ENCODE data around the gene VSIG8. TPM values are rescaled to one million over a fixed set of nuclear protein-coding genes. Genes with fewer than 3 reads are reported as not detected.

VSIG8 gene
- total and polyA plus RNA-seq, 4 donors, result 0.08 TPM; not detected in 3

DNA sequence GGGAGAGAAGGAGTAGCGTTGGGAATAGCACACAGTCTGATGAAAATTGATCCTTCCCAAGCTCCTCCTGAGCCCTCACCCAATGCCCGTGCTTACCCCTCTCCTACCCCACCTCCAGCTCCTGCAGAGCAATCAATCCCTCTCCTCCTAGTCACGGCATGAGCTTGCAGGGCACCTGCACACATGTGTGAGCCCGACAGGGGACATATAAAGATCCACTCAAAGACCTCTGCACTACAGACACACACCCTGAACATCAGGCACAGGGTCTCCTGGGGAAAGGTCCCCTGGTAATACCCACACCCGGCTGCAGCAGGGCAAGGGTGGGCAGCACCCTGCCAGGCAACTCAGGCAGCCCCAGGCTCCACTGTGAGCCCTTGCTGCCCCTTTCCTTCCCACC is 426 bp downstream of the VSIG8 start:
- WGBS, result 86% methylated on average over 5 of the region's 5 CpGs
- no peak for TF ChIP-seq HNF4G (IDR thresholded peaks at IDR 0.05)
- TF ChIP-seq JUND (IDR thresholded peaks at IDR 0.05), result no peak
- TF ChIP-seq HNF4A (conservative IDR thresholded peaks at IDR 0.05), result no peak
- TF ChIP-seq NR2F2 (IDR thresholded peaks at IDR 0.05), result no peak
- TF ChIP-seq YY1 (IDR thresholded peaks at IDR 0.05), result no peak
- TF ChIP-seq TAF1 (conservative IDR thresholded peaks at IDR 0.05), result no peak
- TF ChIP-seq, protein P1, sequence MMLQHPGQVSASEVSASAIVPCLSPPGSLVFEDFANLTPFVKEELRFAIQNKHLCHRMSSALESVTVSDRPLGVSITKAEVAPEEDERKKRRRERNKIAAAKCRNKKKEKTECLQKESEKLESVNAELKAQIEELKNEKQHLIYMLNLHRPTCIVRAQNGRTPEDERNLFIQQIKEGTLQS (IDR thresholded peaks at IDR 0.05), result no peak
- TF ChIP-seq, protein P2, sequence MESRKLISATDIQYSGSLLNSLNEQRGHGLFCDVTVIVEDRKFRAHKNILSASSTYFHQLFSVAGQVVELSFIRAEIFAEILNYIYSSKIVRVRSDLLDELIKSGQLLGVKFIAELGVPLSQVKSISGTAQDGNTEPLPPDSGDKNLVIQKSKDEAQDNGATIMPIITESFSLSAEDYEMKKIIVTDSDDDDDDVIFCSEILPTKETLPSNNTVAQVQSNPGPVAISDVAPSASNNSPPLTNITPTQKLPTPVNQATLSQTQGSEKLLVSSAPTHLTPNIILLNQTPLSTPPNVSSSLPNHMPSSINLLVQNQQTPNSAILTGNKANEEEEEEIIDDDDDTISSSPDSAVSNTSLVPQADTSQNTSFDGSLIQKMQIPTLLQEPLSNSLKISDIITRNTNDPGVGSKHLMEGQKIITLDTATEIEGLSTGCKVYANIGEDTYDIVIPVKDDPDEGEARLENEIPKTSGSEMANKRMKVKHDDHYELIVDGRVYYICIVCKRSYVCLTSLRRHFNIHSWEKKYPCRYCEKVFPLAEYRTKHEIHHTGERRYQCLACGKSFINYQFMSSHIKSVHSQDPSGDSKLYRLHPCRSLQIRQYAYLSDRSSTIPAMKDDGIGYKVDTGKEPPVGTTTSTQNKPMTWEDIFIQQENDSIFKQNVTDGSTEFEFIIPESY (IDR thresholded peaks at IDR 0.05), result no peak
- TF ChIP-seq, protein P3, sequence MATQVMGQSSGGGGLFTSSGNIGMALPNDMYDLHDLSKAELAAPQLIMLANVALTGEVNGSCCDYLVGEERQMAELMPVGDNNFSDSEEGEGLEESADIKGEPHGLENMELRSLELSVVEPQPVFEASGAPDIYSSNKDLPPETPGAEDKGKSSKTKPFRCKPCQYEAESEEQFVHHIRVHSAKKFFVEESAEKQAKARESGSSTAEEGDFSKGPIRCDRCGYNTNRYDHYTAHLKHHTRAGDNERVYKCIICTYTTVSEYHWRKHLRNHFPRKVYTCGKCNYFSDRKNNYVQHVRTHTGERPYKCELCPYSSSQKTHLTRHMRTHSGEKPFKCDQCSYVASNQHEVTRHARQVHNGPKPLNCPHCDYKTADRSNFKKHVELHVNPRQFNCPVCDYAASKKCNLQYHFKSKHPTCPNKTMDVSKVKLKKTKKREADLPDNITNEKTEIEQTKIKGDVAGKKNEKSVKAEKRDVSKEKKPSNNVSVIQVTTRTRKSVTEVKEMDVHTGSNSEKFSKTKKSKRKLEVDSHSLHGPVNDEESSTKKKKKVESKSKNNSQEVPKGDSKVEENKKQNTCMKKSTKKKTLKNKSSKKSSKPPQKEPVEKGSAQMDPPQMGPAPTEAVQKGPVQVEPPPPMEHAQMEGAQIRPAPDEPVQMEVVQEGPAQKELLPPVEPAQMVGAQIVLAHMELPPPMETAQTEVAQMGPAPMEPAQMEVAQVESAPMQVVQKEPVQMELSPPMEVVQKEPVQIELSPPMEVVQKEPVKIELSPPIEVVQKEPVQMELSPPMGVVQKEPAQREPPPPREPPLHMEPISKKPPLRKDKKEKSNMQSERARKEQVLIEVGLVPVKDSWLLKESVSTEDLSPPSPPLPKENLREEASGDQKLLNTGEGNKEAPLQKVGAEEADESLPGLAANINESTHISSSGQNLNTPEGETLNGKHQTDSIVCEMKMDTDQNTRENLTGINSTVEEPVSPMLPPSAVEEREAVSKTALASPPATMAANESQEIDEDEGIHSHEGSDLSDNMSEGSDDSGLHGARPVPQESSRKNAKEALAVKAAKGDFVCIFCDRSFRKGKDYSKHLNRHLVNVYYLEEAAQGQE (IDR thresholded peaks at IDR 0.05), result no peak
- TF ChIP-seq RXRA (IDR thresholded peaks at IDR 0.05), result no peak
- no peak for TF ChIP-seq EGR1 (IDR thresholded peaks at IDR 0.05; ENCODE audit: low read depth in 2 of 2)
- TF ChIP-seq SP1 (IDR thresholded peaks at IDR 0.05), result no peak

GRCh38 chr1:159861218-159861617 is 1.2 kb downstream of the VSIG8 start:
- Histone ChIP-seq H3K27ac (ENCODE audit: low read depth in 1 of 2, low read length in 2 of 2) (no peak overlapping the region), H3K4me1 (ENCODE audit: control insufficient read depth in 4 of 4, insufficient read depth in 4 of 4, low read length in 3 of 4) (no peaks in the 10 kb centered on the region), H3K4me3 (ENCODE audit: low read depth in 1 of 3, low read length in 3 of 3) (no peak overlapping the region), H3K9me3 (ENCODE audit: control insufficient read depth in 4 of 4, low read length in 3 of 4) (no peaks in the 10 kb centered on the region), H3K36me3 (ENCODE audit: control insufficient read depth in 4 of 4, insufficient read depth in 3 of 4, low read depth in 1 of 4, low read length in 3 of 4) (no peaks in the 10 kb centered on the region), H3K9ac (ENCODE audit: low read depth in 1 of 2, low read length in 2 of 2) (no peak overlapping the region), H3K27me3 (ENCODE audit: control insufficient read depth in 4 of 4, insufficient read depth in 4 of 4, low read length in 3 of 4) (no peaks in the 10 kb centered on the region)
- DNase-seq (ENCODE audit: low spot score), result no peak
- WGBS, result 78% methylated on average over 8 of the region's 8 CpGs
- no peak for TF ChIP-seq YY1 (IDR thresholded peaks at IDR 0.05)
- TF ChIP-seq TAF1 (conservative IDR thresholded peaks at IDR 0.05), result no peak
- TF ChIP-seq GABPA (IDR thresholded peaks at IDR 0.05 in 1 of 2, conservative IDR thresholded peaks at IDR 0.05 in 1 of 2), result no peak
- TF ChIP-seq JUND (IDR thresholded peaks at IDR 0.05), result no peak
- TF ChIP-seq HNF4G (IDR thresholded peaks at IDR 0.05), result no peak

More for the DNA sequence above, 426 bp downstream of the VSIG8 start:
- H3K36me3 ChIP-seq (ENCODE audit: control insufficient read depth in 4 of 4, insufficient read depth in 3 of 4, low read depth in 1 of 4, low read length in 3 of 4), result no peaks in the 10 kb centered on the region
- no peaks in the 10 kb centered on the region for H3K4me1 ChIP-seq (ENCODE audit: control insufficient read depth in 4 of 4, insufficient read depth in 4 of 4, low read length in 3 of 4)
- no peak for DNase-seq (ENCODE audit: low spot score)
- no peak overlapping the region for H3K9ac ChIP-seq (ENCODE audit: low read depth in 1 of 2, low read length in 2 of 2)
- H3K27me3 ChIP-seq (ENCODE audit: control insufficient read depth in 4 of 4, insufficient read depth in 4 of 4, low read length in 3 of 4), result no peaks in the 10 kb centered on the region
- no peaks in the 10 kb centered on the region for H3K9me3 ChIP-seq (ENCODE audit: control insufficient read depth in 4 of 4, low read length in 3 of 4)
- H3K4me3 ChIP-seq (ENCODE audit: low read depth in 1 of 3, low read length in 3 of 3), result no peak overlapping the region
- no peak overlapping the region for H3K27ac ChIP-seq (ENCODE audit: low read depth in 1 of 2, low read length in 2 of 2)

DNA sequence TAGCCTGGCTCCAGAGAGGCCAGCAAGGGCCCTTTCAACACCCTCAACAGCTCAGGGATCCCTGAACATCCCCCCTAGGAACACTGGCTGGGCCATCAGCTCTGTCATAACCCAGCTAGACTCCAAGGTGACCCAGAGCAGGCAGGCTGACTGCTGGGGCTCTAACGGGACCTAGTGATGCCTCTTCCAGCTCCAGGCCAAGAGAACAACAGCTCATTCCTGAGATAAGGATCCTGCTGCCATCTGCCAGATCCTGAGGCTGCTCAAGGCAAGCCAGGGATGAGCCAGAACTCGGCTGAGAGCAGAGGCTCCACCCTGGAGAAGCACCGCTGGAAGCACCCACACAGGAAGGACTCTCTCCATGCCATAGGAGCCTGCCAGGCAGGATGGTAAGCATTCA is 2.0 kb downstream of the VSIG8 start:
- no peak overlapping the region for H3K9ac ChIP-seq (ENCODE audit: low read depth in 1 of 2, low read length in 2 of 2)
- no peak overlapping the region for H3K27ac ChIP-seq (ENCODE audit: low read depth in 1 of 2, low read length in 2 of 2)
- no peaks in the 10 kb centered on the region for H3K36me3 ChIP-seq (ENCODE audit: control insufficient read depth in 4 of 4, insufficient read depth in 3 of 4, low read depth in 1 of 4, low read length in 3 of 4)
- no peaks in the 10 kb centered on the region for H3K4me1 ChIP-seq (ENCODE audit: control insufficient read depth in 4 of 4, insufficient read depth in 4 of 4, low read length in 3 of 4)
- H3K27me3 ChIP-seq (ENCODE audit: control insufficient read depth in 4 of 4, insufficient read depth in 4 of 4, low read length in 3 of 4), result no peaks in the 10 kb centered on the region
- DNase-seq (ENCODE audit: low spot score), result no peak
- WGBS, result 64% methylated on average over 3 of the region's 3 CpGs
- no peaks in the 10 kb centered on the region for H3K9me3 ChIP-seq (ENCODE audit: control insufficient read depth in 4 of 4, low read length in 3 of 4)
- H3K4me3 ChIP-seq (ENCODE audit: low read depth in 1 of 3, low read length in 3 of 3), result no peak overlapping the region
- no peak for TF ChIP-seq FOXA1 (IDR thresholded peaks at IDR 0.05)
- no peak for TF ChIP-seq YY1 (IDR thresholded peaks at IDR 0.05)
- TF ChIP-seq TAF1 (conservative IDR thresholded peaks at IDR 0.05), result no peak
- no peak for TF ChIP-seq CTCF (IDR thresholded peaks at IDR 0.05; ENCODE audit: low read depth, low read length, missing input control)
- no peak for TF ChIP-seq GABPA (IDR thresholded peaks at IDR 0.05 in 1 of 2, conservative IDR thresholded peaks at IDR 0.05 in 1 of 2)
- no peak for TF ChIP-seq RXRA (IDR thresholded peaks at IDR 0.05)
- TF ChIP-seq, protein P3 (IDR thresholded peaks at IDR 0.05), result no peak
- no peak for TF ChIP-seq RAD21 (IDR thresholded peaks at IDR 0.05)
- TF ChIP-seq EGR1 (IDR thresholded peaks at IDR 0.05; ENCODE audit: low read depth in 2 of 2), result no peak
- TF ChIP-seq JUND (IDR thresholded peaks at IDR 0.05), result no peak

Data from liver (tissue), 9 donors.